GM18868 (cell line): ENCODE data around the gene SYT7.

Experiments used
- ATAC-seq: cut with Tn5 transposase; IDR thresholded peaks from one replicate; pipeline ENCODE4 v1.9.1; 2021; ENCODE audit warnings: mild to moderate bottlenecking, moderate library complexity; ENCODE audit not compliant: unreplicated experiment

Gene SYT7

DNA sequence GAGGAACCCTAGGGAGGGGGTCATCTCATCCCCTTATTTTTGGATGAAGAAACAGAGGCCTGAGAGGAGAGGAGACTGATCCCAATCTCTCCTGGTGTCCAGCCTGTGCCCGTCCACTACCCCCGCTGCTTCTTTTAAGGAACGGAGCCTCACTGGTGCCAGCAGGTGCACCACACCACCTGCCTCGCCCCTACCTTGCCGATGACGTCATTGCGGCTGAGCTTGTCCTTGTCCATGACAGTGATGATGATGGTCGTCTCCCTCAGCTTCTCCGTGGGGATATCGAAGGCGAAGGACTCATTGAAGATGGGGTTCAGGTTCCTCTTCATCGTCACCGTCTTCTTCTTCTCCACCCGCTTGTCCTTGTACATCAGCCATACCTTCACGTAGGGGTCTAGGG lies 58.0 kb downstream of the SYT7 start:
- no peak for ATAC-seq

DNA sequence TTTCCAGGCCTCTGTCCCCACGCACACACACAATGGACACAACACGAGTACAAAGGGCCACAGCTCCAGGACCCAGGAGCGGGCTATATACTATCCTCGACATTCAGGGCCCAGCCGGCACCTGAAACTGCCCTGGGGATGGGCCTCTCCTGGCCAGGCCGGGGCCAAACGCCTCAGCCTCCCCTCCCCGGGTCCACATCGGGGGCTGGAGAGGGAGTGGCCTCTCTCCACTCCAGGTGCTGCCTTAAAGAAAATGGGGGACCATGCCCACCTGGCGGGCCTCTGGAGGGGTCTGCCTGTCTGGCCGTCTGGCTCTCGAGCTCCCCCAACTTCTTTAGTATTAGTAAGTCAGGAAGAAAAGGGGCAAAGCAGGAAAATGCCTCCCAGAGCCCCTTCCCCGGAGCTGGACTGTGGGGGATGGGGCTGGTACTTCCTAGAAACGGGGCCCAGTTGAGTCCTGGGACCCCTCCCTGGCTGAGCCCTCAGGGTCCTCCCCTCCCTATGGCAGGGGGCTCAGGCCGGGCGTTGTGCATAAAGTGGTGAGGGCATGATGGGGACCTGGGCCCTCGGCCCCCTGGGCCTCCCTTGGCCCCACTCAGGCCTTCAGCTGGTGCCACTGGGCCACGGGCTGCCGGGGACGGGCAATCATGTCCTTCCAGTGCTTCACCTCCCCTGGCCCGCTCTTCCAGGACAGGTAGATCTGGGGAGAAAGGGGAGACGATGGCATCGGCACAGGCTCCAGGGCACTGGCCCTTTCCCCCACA lies 62.7 kb downstream of the SYT7 start:
- ATAC-seq, result no peak

DNA sequence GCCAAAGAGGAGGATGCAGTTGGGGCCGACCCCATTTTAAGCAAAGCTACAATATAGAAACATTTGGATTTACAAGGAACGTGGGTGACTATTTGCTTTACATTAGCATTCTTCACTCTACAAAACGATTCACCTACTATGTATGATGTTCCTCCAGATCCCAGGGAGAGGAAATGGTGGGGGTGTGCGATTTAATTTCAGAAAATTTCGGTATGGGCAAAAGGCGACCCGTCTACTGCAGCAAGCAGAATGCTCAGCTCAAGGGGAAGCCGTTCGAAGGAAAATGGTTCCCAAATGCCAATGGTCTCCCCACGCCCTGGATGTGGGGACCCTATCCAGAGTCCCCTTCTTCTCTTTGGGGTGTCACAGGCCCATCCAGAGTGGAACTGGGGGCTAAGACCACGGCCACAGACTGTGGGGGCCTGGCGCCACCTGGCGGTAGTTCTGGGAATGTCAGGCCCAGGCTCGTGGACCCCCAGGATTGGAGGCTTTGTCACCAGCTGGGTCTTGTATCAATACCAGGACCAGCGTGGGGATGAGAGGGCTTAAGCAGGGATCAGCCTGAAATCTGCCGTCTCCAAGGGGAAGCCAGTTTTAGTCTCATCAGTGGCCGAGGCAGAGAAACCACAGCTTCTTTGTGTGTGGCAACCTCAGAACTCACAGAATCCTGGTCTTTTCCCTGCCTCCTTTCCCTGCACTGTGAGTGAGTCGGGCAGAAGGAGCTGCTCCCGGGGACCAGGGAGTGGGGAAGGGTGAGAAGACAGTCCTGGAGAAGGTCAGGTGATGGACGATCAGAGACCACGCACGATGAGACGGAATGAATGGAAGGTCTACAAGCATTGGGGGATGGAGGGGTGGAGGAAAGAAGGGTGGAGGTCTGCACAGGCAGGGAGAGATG lies 64.0 kb downstream of the SYT7 start:
- ATAC-seq, result no peak

DNA sequence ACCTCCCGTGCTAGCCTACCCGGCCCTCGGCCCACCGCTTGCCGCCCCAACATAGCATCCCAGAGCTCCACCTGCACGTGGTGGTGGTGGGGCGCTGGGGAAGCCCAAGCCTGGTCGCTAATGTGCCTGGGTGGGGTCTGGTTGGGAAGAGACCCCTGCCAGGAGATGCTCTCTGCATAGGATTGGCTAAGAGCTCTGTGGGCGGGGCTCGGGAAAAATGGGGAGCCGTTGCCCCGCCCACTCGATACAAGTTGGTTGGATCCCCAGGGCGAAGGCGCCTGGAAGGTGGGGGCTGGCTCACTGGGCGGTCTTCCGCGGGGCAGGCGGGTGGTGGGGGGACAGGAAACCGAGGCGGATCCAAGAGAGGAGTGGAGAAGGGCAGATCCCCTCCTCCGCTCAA lies 64.7 kb downstream of the SYT7 start:
- ATAC-seq, result no peak

DNA sequence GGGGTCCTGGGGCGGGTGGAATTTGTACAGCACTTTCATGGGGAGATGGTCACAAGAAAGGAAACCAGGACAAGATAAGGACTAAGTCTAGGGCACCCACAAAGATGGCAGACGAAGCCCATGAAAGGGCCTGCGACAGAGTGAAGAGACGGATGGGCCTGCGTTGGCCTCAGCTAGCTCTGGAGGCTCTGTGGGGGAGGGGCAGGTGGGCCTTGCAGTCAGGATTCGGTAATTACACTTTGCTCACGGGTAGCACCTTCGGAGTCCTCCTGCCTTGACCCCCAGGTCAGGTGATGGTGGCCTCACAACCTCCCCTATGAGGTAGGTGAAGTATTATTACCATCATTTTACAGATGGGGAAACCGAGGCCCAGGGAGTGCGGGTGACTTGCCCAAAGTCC lies 65.2 kb downstream of the SYT7 start:
- no peak for ATAC-seq

DNA sequence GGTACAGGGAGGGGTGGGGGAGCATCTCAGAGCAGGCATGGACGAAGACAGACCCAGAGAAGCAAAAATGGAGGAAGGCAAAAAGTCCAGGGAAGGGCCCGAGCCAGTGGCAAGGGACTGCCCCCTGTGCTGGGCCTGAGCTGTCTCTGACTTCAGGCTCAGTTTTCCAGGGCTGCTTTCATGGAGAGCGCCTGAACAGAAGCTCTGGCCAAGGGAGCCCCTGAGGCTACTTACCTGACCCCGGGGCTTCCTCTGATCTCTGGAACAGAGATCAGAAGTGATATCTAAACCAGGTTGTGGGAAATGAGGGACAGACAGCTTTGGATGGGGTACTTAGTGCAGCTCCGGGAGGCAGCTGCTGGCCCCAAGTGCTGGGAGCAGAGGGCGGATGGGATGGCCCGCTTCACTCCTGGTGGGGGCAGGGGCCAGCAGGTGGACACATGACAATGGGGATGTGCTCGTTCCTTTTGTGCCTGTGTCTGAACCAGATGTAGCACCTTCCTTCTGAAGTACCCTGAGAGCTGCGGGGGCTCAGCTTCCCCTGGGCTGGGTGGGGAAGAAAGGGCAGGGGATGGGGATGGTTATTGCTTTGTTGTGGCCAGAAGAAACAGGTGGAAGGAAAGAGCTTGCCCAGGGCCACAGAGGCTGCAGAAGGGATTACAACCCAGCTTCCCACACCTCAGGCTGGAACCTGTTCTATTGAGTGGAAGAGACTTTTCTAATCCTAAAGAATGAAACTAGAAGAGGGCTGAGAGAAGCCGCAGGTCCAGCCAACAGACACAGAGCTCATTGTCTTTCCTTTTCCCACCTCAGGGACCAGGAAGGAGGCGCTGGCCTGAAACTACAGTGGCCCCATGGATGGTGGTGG lies 66.6 kb downstream of the SYT7 start:
- no peak for ATAC-seq

DNA sequence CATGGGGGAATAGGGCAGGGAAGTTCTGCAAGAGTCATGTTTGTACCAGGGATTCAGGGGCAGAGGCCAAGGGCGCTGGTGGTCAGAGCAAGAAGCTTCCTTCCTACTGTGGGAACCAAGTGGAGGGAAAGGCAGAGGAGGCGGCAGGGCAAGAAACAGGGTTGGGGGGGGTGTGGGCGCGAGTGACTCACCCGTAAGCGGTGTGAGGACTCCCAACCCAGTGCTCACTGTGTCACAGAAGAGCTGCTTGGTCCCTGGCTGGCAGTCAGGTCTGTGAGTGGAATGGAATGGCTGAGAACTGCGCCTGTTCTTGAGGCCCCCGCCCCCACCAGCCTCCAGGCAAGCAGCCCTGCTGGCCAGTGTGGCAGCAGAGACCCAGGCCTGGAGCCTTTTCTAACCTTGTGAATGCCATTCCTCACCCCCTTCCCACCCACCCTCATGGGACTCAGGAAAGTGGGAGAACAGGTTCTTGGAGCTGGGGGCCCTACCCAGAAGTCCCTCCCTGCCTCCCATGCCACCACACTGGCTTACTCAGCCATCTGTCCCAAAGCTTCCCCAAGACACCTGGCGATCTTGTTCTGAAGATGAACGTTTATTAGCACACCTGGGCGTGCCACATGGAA lies 67.6 kb downstream of the SYT7 start:
- ATAC-seq, result no peak

DNA sequence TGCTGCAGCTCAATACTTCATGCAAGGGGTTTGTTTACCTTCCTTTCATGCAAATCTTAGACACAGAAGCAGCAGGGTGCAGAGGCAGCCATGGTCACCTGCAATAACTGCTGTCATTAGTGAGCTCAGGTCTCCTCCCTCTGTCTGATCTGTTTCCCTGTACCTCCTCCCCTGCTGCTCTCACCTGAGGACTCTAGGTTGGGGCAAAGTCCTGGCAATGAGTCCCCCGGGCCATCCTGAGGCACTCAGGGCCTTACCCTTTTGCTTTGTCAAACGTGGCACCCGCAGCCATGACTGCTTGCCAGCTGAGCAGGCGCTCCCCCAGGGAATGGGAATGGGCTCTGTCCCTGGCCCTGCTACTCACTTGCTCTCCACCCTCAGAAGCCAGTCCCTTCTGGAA lies 68.4 kb downstream of the SYT7 start:
- no peak for ATAC-seq

DNA sequence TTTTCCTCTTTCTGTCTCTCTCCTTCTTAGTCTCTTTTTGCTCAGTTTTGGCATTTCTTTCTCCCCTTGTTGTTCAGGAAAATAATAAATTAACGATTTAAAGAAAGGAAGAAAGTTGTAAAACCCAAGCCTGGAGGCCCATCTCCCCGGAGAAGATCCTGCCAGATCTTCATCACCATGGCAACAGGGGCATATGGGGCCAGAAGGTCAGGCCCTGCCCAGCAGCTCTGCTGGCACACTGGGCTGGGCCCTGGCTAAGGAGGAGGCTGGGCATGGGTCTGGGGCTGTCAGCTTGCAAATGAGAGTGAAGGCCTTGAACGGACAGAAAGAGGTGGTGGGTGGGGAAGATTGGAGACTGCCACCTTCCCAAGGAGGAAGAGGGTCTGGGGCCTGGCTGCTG lies 69.5 kb downstream of the SYT7 start:
- no peak for ATAC-seq

DNA sequence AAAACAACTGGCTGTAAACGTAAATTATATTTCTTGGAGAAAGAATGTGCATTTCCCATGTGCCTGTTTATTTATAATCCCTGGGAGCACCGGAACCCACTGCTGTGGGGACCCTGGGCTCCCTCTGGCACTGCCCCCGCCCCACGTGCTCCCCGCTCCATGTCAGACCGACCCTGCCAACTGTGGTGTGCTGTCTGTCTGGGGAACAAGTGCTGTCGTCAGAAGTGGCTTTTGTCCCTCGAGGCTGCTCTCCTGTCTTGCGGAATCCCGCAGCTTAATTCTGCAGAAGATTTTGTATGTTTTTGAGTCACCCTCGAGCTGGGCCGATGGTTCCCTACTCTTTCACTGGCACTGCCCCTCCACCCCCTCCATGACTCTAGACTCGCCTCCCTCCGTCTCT lies 69.9 kb downstream of the SYT7 start:
- ATAC-seq, result no peak

DNA sequence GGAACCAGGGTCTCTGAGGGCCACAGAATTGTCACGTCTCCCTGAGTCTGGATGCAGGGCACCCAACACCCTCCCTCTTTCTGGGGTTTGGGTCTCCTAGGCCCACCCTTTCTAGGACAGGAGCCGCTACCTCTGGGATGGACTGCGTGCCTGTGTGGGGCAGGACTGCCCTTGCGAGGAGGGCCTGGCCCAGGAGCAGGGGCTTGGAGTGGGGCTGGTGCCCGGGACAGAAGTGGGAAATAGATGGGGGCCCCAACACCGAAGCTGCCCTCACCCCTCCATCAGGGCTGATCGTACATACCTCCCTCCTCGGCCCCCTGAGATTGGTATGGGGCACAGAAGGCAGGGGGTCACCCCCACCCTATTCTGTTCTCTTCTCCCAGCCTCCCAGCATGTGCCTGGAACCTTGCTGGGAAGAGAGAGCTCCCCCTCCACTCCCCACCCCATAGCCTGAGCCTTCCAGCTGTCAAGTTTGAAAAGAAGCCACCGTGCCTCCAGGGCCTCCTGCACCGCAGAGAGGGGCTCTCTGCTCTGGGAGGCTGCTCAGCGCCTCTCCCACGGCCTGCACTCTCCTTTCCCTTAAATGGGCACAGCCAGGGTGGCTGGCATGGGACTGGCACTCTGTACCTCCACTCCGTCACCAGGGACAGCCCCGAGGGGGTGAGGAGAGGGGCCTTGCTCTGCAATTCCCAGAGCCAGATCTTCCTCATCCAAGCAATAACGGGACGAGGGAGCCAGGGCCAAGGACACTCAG lies 70.5 kb downstream of the SYT7 start:
- no peak for ATAC-seq

DNA sequence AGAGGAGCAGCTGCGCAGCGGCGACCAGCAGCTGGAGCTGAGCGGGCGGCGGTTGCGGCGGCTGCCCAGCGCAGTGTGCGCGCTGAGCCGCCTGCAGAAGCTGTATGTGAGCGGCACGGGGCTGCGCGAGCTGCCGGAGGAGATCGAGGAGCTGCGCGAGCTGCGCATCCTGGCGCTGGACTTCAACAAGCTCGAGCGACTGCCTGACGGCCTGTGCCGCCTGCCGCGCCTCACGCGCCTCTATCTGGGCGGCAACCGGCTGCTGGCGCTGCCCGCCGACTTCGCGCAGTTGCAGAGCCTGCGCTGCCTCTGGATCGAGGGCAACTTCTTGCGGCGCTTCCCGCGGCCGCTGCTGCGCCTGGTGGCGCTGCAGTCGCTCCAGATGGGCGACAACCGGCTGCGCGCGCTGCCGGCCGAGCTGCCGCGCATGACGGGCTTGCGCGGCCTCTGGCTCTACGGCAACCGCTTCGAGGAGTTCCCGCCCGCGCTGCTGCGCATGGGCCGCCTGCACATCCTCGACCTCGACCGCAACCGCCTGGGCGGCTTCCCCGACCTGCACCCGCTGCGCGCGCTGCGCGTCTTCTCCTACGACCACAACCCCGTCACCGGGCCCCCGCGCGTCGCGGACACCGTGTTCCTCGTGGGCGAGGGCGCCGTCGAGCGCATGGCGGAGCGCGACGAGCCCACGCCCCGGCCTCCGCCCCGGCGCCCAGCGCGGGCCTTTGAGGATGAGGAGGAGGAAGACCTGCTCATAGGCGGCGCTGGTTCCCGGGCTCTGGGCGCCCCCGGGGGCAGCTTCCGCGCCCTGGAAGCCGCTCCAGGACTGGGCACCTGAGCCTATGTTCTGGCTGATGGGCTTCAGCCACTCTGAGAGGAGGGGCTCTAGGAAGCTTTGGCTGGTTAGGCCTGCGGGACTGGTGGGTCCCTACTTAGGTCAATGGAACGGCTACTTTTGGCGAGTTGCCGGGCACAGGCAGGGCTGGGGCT lies 71.5 kb downstream of the SYT7 start:
- ATAC-seq, result peak; percentile 74

DNA sequence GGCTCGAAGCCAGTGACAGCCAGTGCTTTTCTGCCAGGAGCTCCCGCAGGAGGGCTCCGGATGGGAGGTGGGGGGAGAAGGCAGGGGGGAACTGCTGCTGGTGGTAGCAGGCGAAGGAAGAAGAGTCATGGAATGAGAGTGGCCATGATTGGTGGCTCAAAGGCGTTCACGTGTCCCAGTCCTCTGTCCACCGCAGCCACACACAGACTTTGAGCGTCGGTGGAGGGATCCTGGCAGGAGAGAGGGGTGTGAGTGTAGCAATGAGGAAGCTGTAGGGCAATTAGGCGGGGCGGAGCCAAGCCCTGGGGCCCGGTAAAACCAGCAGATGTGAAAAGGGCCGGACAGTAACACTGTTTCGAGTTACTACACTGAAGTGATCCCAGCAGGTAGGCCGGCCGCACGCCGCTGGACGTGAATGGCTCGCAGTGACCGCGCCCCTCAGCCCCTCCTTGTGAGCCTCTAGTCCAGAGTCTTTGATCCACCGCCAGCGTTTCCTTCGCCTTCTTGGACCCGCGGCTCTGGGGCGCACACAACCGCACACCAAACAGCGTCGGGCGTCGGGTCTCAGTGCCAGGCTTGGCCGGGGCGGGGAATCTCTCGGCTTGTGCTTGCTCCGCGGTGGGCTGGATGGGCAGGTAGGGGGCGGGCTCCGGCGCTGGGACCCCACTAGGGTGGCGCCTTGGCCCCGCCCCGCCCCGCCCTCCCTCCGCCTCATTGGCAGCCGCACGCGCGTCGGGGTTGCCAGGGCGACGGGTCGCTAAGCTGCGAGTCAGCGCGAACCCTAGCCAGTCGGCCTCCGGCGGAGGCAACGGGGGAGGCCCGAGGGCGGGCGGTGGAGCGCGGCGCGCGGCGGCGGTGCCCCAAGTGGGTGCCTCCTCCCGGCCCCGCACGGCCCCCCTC lies 72.7 kb downstream of the SYT7 start, which contains the start of gene LRRC10B:
Gene LRRC10B (plus strand): TSS at position 788 of the 900 bp plus-strand sequence. CDS start 250 bp downstream, outside the sequence.
- no peak for ATAC-seq

DNA sequence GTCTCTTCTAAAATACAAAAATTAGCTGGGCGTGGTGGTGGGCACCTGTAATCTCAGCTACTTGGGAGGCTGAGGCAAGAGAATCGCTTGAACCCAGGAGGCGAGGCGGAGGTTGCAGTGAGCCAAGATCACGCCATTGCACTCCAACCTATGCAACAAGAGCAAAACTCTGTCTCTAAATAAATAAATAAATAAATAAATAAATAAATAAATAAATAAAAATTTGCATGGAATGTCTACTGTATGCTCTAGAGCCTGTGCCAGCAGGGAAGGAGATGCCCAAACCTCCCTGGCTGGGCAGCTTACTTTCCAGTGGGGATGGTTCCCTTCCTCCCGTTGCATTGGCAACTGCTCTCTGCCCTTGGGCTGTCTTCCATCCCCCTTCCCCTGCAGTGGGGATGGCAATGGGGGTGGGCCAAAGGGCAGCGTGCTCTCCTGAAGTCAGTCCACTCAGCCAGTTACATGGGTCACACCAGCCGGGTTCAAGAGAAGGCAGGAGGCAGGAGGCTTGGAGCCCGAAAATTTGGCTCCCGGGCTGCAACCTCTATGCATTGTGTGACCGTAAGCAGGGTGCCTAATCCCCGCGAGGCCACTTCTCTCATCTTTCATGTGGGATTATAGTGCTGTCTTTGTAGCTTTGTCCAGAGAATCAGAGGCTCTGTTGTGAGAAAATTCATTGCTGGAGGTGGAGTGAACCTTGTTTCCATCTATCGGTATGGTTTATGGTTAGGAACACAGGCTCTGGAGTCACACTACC lies 73.7 kb downstream of the SYT7 start:
- no peak for ATAC-seq

DNA sequence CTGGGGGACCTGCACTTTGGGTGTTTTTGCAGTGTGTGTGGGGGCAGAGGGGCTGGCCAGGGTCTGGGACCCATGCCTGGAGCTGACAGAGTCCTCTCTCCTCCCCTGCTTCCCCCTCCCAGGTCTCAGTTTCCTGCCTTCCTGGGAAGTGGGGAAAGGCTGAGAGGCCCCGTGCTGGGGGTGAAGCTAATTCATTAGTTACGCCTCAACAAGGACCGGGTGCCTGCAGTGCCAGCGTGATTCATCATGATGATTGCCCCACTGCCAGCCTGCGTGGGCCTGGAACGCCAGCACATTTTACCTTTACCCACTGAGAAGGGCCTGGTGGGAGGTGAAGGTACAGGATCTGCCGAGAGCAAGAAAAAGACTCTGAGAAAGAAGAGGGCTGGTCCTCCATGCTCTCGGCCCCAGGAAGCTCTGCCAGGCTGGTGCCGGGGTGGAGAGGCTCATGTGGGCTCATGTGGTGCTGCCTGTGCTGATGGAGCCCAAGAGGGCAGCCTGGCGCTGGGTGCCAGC lies 75.2 kb downstream of the SYT7 start:
- no peak for ATAC-seq

DNA sequence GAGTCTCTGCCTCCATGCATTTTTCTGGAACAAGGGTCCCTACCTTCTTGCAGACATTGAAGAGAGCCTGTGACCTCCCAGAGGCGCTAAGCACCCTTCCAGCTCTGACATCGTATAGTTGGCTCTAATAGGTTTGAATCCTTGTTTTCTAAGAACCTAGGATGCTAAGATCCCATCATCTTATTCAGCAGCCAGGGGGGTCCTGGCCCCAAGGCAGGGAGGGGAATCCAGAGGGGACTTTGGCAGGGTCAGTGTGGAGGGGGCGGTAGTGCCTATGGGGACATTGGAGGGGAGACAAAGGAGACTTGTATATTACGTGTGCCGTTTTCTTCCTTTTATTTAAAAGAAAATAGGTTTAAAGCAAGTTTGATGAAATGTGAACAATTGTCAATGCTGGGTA lies 75.8 kb downstream of the SYT7 start:
- no peak for ATAC-seq
